Tibial nerve (tissue), 4 donors: ENCODE measurements around the gene TENM4. TPM values are rescaled to one million over a fixed set of nuclear protein-coding genes. Genes with fewer than 3 reads are reported as not detected.

ENCODE experiments used
- DNase-seq, 2 donors: peaks; one replicate each; pipeline ENCODE4 v3.0.0-alpha.2; 2019; ENCODE audit warnings: low spot score in 2 of 2
- H3K27ac ChIP-seq, 4 donors: fragments of 200-600 bp; sonication (generic) in 3 of 4; one replicate each; pipeline ENCODE4 v1.5.1; 2017 to 2019; ENCODE audit warnings: mild to moderate bottlenecking in 1 of 4
- H3K27me3 ChIP-seq, 2 donors: fragments of 200-600 bp; sonication (generic) in 1 of 2; one replicate each; pipeline versions ENCODE4 v1.5.1 to v1.6.0; 2017 to 2019
- H3K36me3 ChIP-seq, 3 donors: fragments of 200-600 bp; sonication (generic); one replicate each; pipeline ENCODE4 v1.5.1; 2018 to 2019
- H3K4me1 ChIP-seq, 4 donors: fragments of 200-600 bp; sonication (generic) in 3 of 4; one replicate each; pipeline ENCODE4 v1.5.1; 2017 to 2019
- H3K4me3 ChIP-seq, 4 donors: fragments of 200-600 bp; sonication (generic) in 3 of 4; one replicate each; pipeline ENCODE4 v1.5.1; 2017 to 2019; ENCODE audit warnings: mild to moderate bottlenecking in 1 of 4, moderate library complexity in 1 of 4
- H3K9me3 ChIP-seq, 4 donors: fragments of 200-600 bp; sonication (generic) in 3 of 4; one replicate each; pipeline ENCODE4 v1.5.1; 2017 to 2019
- CTCF ChIP-seq, 5 experiments: fragments of 200-600 bp in 3 of 5; fragments of 450-650 bp in 2 of 5; sonication (generic) in 3 of 5; IDR thresholded peaks; one replicate each; pipeline ENCODE4 v1.5.1; 2016 to 2019; ENCODE audit warnings: antibody characterized with exemption in 5 of 5, mild to moderate bottlenecking in 3 of 5, moderate library complexity in 2 of 5
- EP300 ChIP-seq, 2 donors: sonication (generic); formaldehyde crosslinking; IDR thresholded peaks; one replicate each; pipeline ENCODE4 v1.6.1; 2017; ENCODE audit warnings: antibody characterized with exemption in 2 of 2, mild to moderate bottlenecking in 1 of 2
- POLR2A ChIP-seq, 2 donors: fragments of 450-650 bp; IDR thresholded peaks; one replicate each; pipeline ENCODE4 v1.6.1; 2017; ENCODE audit warnings: antibody characterized with exemption in 2 of 2, mild to moderate bottlenecking in 2 of 2, moderate library complexity in 2 of 2
- WGBS, 2 donors: methylation state at CpG; one replicate each; pipeline ENCODE4 v1.1.5; 2018; 5-methylcytosine and 5-hydroxymethylcytosine counted together
- total RNA-seq, 4 donors: library from RNA; depleted of rRNA; stranded (reverse); fragments of >200 nt; gene quantifications; one replicate each; pipeline ENCODE4 v1.1.0, GENCODE V29; 2016

TENM4 gene
- total RNA-seq, 4 donors from 2014 or later, result 15.3 to 36.3 (median 19.6) TPM

- Histone ChIP-seq H3K36me3 (no peaks in the 10 kb centered on the region), H3K4me3 (no peak overlapping the region), H3K4me1 (no peaks in the 10 kb centered on the region), H3K27ac (no peak overlapping the region), H3K27me3 (no peaks in the 10 kb centered on the region), H3K9me3 (no peaks in the 10 kb centered on the region)
- WGBS, 2 donors, result 63 to 64% methylated on average over 5 of the region's 5 CpGs
- DNase-seq, result no peak
- TF ChIP-seq POLR2A (IDR thresholded peaks at IDR 0.05), result no peak
- TF ChIP-seq CTCF (IDR thresholded peaks at IDR 0.05), result no peak
- no peak for TF ChIP-seq EP300 (IDR thresholded peaks at IDR 0.05)
Observed at GRCh38 chr11:78652843-78653239, 788.0 kb downstream of the TENM4 start.

GRCh38 chr11:78651923-78652842 is 788.6 kb downstream of the TENM4 start:
- WGBS, 2 donors, result 71 to 73% methylated on average over 11 of the region's 11 CpGs
- no peak for DNase-seq
- Histone ChIP-seq H3K9me3 (no peaks in the 10 kb centered on the region), H3K36me3 (no peaks in the 10 kb centered on the region), H3K27ac (no peak overlapping the region), H3K27me3 (no peaks in the 10 kb centered on the region), H3K4me1 (no peaks in the 10 kb centered on the region), H3K4me3 (no peak overlapping the region)
- no peak for TF ChIP-seq EP300 (IDR thresholded peaks at IDR 0.05)
- no peak for TF ChIP-seq CTCF (IDR thresholded peaks at IDR 0.05)
- TF ChIP-seq POLR2A (IDR thresholded peaks at IDR 0.05), result no peak

DNA sequence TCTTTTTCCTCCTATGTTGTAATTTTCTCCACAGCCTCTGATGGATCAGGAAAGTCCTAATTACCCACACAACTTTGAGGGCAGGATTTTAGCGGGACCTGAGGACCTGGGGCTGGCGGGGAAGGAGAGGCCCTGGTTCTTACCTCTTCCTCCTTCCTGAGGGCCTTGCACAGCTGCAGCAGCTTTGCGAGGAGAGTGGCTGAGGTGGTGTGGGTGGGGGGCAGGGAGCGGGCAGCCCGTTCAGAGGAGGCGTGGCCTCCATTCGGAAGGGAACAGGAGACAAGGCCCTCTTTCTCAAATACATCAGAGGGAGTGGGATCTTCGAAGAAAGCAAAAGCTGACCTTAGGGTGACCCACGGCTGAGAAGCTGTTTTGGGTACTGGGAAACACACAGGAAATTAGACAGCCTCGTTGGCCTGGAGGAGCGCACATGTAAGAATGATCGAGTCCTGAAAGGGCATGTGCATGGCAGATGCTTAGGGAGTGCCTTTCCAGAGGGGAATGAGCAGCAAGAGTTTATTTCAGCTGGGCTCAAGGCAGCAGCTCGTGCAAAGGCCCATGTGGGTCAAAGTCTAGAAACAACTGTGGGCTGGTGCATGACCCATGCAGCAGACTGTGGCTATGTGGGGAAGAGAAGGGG is 789.6 kb downstream of the TENM4 start:
- WGBS, 2 donors, result 31 to 40% methylated on average over 13 of the region's 13 CpGs
- Histone ChIP-seq H3K4me1 (no peaks in the 10 kb centered on the region), H3K27me3 (no peaks in the 10 kb centered on the region), H3K4me3 (no peak overlapping the region), H3K9me3 (no peaks in the 10 kb centered on the region), H3K36me3 (no peaks in the 10 kb centered on the region), H3K27ac (no peak overlapping the region)
- no peak for DNase-seq
- no peak for TF ChIP-seq EP300 (IDR thresholded peaks at IDR 0.05)
- TF ChIP-seq CTCF (IDR thresholded peaks at IDR 0.05), result no peak
- TF ChIP-seq POLR2A (IDR thresholded peaks at IDR 0.05), result no peak

GRCh38 chr11:78649361-78650215 is 791.2 kb downstream of the TENM4 start:
- 86 to 88% methylated on average over 10 of the region's 10 CpGs for WGBS, 2 donors
- DNase-seq, result no peak

More at GRCh38 chr11:78649361-78650215, 791.2 kb downstream of the TENM4 start:
- TF ChIP-seq EP300 (IDR thresholded peaks at IDR 0.05) (no peak), CTCF (IDR thresholded peaks at IDR 0.05) (no peak), POLR2A (IDR thresholded peaks at IDR 0.05) (no peak)
- no peaks in the 10 kb centered on the region for H3K27me3 ChIP-seq
- H3K36me3 ChIP-seq, result no peaks in the 10 kb centered on the region
- no peaks in the 10 kb centered on the region for H3K4me1 ChIP-seq
- no peak overlapping the region for H3K27ac ChIP-seq
- H3K9me3 ChIP-seq, result no peaks in the 10 kb centered on the region
- no peak overlapping the region for H3K4me3 ChIP-seq
